Endothelial cell of umbilical vein (primary cell): ENCODE measurements around the gene CFAP97D1. TPM values are rescaled to one million over a fixed set of nuclear protein-coding genes. Genes with fewer than 3 reads are reported as not detected.

Experiments used
- BruUV-seq: library from RNA; stranded (reverse); fragments of 400-500 nt; replicated peaks from 2 replicates; lab custom pipeline; 2021; lab: Mats Ljungman, UMichigan
- CTCF ChIA-PET: fragments of 300-600, 350-600 bp; sonication (Branson Sonifier 250); formaldehyde crosslinking; loops from one replicate; lab custom pipeline; 2021; ENCODE audit warnings: antibody characterized with exemption, inconsistent platforms; lab: Charles Lee
- POLR2A ChIA-PET: fragments of 300-600, 350-600 bp; sonication (Branson Sonifier 250); formaldehyde crosslinking; loops from one replicate; lab custom pipeline; 2021; ENCODE audit warnings: antibody characterized with exemption, inconsistent platforms; lab: Charles Lee
- DNase-seq: peaks from one replicate; pipeline ENCODE4 v3.0.0-alpha.2; 2011; ENCODE audit warnings: low read depth, low spot score
- FAIRE-seq: peaks from 2 replicates; lab custom pipeline; 2011; peaks lifted over from hg19 to GRCh38; lab: Jason Lieb, UNC
- H2AFZ ChIP-seq: 2 replicates; pipeline ENCODE4 v1.6.0; 2012; ENCODE audit warnings: low read depth, low read length, control low read depth, inconsistent platforms
- H3K27ac ChIP-seq: 2 replicates; pipeline ENCODE4 v1.5.1; 2011; ENCODE audit warnings: low read depth, mild to moderate bottlenecking, control low read depth, low read length, moderate library complexity; ENCODE audit not compliant: insufficient read depth
- H3K27me3 ChIP-seq, 2 experiments: 2 replicates each; pipeline versions ENCODE4 v1.6.0 to v1.6.1; 2011; ENCODE audit warnings: low read length in 2 of 2, mixed read lengths in 1 of 2; ENCODE audit not compliant: control insufficient read depth in 2 of 2, insufficient read depth in 2 of 2
- H3K36me3 ChIP-seq, 2 experiments: 2 replicates in 1 of 2; 3 replicates in 1 of 2; pipeline ENCODE4 v1.5.1; 2011; ENCODE audit warnings: low read length in 2 of 2, mild to moderate bottlenecking in 1 of 2, moderate library complexity in 1 of 2; ENCODE audit not compliant: control insufficient read depth in 2 of 2, insufficient read depth in 2 of 2; ENCODE audit errors: extremely low read depth in 1 of 2
- H3K4me1 ChIP-seq: 3 replicates; pipeline ENCODE4 v1.5.1; 2011; ENCODE audit warnings: mild to moderate bottlenecking, low read length; ENCODE audit not compliant: control insufficient read depth, insufficient read depth; ENCODE audit errors: extremely low read depth
- H3K4me2 ChIP-seq: 2 replicates; pipeline ENCODE4 v1.6.1; 2011; ENCODE audit warnings: low read length, control low read depth, mixed read lengths; ENCODE audit not compliant: insufficient read depth
- H3K4me3 ChIP-seq, 3 experiments: fragments of 200-600 bp in 1 of 3; sonication (generic), shearing (Covaris generic) in 1 of 3; replicated peaks in 1 of 3; 2 replicates each; pipeline ENCODE4 v1.5.1; 2011 to 2016; ENCODE audit warnings: control low read depth in 3 of 3, low read length in 3 of 3, mild to moderate bottlenecking in 2 of 3, inconsistent platforms in 1 of 3, low read depth in 1 of 3, moderate library complexity in 1 of 3; ENCODE audit not compliant: insufficient read depth in 1 of 3
- H3K79me2 ChIP-seq: 2 replicates; pipeline ENCODE4 v1.6.0; 2012; ENCODE audit warnings: low read length, inconsistent platforms; ENCODE audit not compliant: control insufficient read depth, insufficient read depth
- H3K9ac ChIP-seq: replicated peaks from 2 replicates; pipeline ENCODE3; 2011; ENCODE audit warnings: low read length, control low read depth; ENCODE audit not compliant: insufficient read depth; ENCODE audit errors: extremely low read depth
- H3K9me1 ChIP-seq: replicated peaks from 3 replicates; pipeline ENCODE4 v1.6.0; 2011; ENCODE audit warnings: mild to moderate bottlenecking, low read length; ENCODE audit not compliant: control insufficient read depth, insufficient read depth; ENCODE audit errors: extremely low read depth
- H3K9me3 ChIP-seq: replicated peaks from 2 replicates; pipeline ENCODE4 v1.5.1; 2012; ENCODE audit warnings: low read length, inconsistent platforms; ENCODE audit not compliant: control insufficient read depth, insufficient read depth
- H4K20me1 ChIP-seq: replicated peaks from 2 replicates; pipeline ENCODE3; 2011; ENCODE audit warnings: mild to moderate bottlenecking, low read length; ENCODE audit not compliant: control insufficient read depth, insufficient read depth; ENCODE audit errors: extremely low read depth
- CTCF ChIP-seq, 2 donors: IDR thresholded peaks; 1 replicate in 1 of 2; 2 replicates in 1 of 2; pipeline ENCODE4 v1.5.1; 2011; ENCODE audit warnings: low read length in 2 of 2, mild to moderate bottlenecking in 2 of 2, moderate library complexity in 2 of 2, control low read depth in 1 of 2, inconsistent platforms in 1 of 2, low read depth in 1 of 2; ENCODE audit not compliant: insufficient read depth in 1 of 2; ENCODE audit errors: extremely low read depth in 1 of 2
- EZH2 ChIP-seq: IDR thresholded peaks from 2 replicates; pipeline ENCODE4 v1.6.1; 2012; ENCODE audit warnings: borderline replicate concordance, low read depth, mild to moderate bottlenecking, moderate library complexity, low read length, inconsistent platforms; ENCODE audit not compliant: severe bottlenecking
- FOS ChIP-seq: IDR thresholded peaks from 2 replicates; pipeline ENCODE4 v1.6.1; 2011; ENCODE audit warnings: mild to moderate bottlenecking, low read length, moderate library complexity, borderline replicate concordance; ENCODE audit not compliant: insufficient read depth
- GATA2 ChIP-seq: IDR thresholded peaks from 2 replicates; pipeline ENCODE4 v1.7.0; 2011; ENCODE audit warnings: low read depth, mild to moderate bottlenecking, moderate library complexity, mixed read lengths, low read length; ENCODE audit not compliant: insufficient read length, insufficient read depth
- JUN ChIP-seq: IDR thresholded peaks from 2 replicates; pipeline ENCODE4 v1.6.1; 2011; ENCODE audit warnings: borderline replicate concordance, low read depth; ENCODE audit not compliant: insufficient read length, insufficient read depth
- MAX ChIP-seq: IDR thresholded peaks from 2 replicates; pipeline ENCODE4 v1.6.1; 2011; ENCODE audit not compliant: insufficient read depth, insufficient read length
- MYC ChIP-seq: IDR thresholded peaks from one replicate; pipeline ENCODE4 v1.6.1; 2011; ENCODE audit warnings: mild to moderate bottlenecking, low read depth, low read length
- POLR2A ChIP-seq: IDR thresholded peaks from 2 replicates; pipeline ENCODE4 v1.6.1; 2012; ENCODE audit warnings: low read depth, mild to moderate bottlenecking, control low read depth, low read length
- POLR2AphosphoS5 ChIP-seq: IDR thresholded peaks from 2 replicates; pipeline ENCODE4 v1.6.1; 2012; ENCODE audit warnings: low read depth, mild to moderate bottlenecking, control low read depth, low read length, moderate library complexity; ENCODE audit not compliant: insufficient read depth
- dilution Hi-C: fragments of 300-500 bp; cut with MboI; formaldehyde crosslinking; loops from one replicate; pipeline ENCODE4 v1.15.0; 2019; ENCODE audit warnings: low sequenced_read_pairs; ENCODE audit not compliant: extremely low pct_ligation_motif_present
- intact Hi-C: fragments of 100-400 bp; cut with micrococcal nuclease; formaldehyde crosslinking; loops from one replicate; pipeline ENCODE4 v1.10.0; 2022
- polyA plus RNA-seq, 4 experiments: library from polyadenylated mRNA; depleted of rRNA in 3 of 4; stranded (reverse) in 3 of 4; unstranded in 1 of 4; fragments of >200 nt; gene quantifications; 2 replicates each; pipeline versions ENCODE4 v1.2.1 to v1.2.3, GENCODE V29; 2011 to 2012; ENCODE audit warnings: missing spikeins in 1 of 4
- total RNA-seq: library from RNA; stranded (reverse); gene quantifications from 2 replicates; pipeline ENCODE4 v1.2.3, GENCODE V29; 2021

The CFAP97D1 gene
- total and polyA plus RNA-seq, 2 donors (not counting 3 experiments of a cell fraction or from before 2014, with no cell fraction given): not detected

- no peak overlapping the region for H3K4me3 ChIP-seq
- H3K36me3 ChIP-seq: no peaks in the 10 kb centered on the region
- no peaks in the 10 kb centered on the region for H3K9me1 ChIP-seq
- no TSS peak for BruUV-seq
- no peaks in the 10 kb centered on the region for H4K20me1 ChIP-seq
- FAIRE-seq (no peak), DNase-seq (no peak)
- H3K9ac ChIP-seq: no peak overlapping the region
- H3K4me2 ChIP-seq: no peak overlapping the region
- peaks cover 2% of the 10 kb centered on the region in 2 experiments for H3K27me3 ChIP-seq
- no peak overlapping the region for H3K27ac ChIP-seq
- dilution Hi-C loops (no loop called here), intact Hi-C loops (no loop called here)
- POLR2A ChIA-PET: no interaction called here
- H2AFZ ChIP-seq: no peak overlapping the region
- CTCF ChIA-PET: interaction anchor here (0.8 to 2.0 kb wide), 5 partner anchors 12 to 41 kb away, joined by 3 to 4 read pairs (median 3); no protein-coding TSS in a partner anchor
- H3K79me2 ChIP-seq: no peaks in the 10 kb centered on the region
- no peaks in the 10 kb centered on the region for H3K4me1 ChIP-seq
- no peaks in the 10 kb centered on the region for H3K9me3 ChIP-seq
- no peak for TF ChIP-seq JUN
- no peak for TF ChIP-seq MAX
- TF ChIP-seq GATA2: no peak
- no peak for TF ChIP-seq FOS
- no peak for TF ChIP-seq POLR2AphosphoS5
- no peak for TF ChIP-seq EZH2
- no peak for TF ChIP-seq CTCF (IDR thresholded peaks at IDR 0.05; ENCODE audit: extremely low read depth in 1 of 2, insufficient read depth in 1 of 2, low read depth in 1 of 2, low read length in 2 of 2)
- no peak for TF ChIP-seq MYC
- no peak for TF ChIP-seq POLR2A
These were observed 45.9 kb upstream of the CFAP97D1 start for GRCh38 chr17:43734376-43734775.
